Ovary (tissue), 9 donors: ENCODE data around the gene ZMYND11. TPM values are rescaled to one million over a fixed set of nuclear protein-coding genes. Genes with fewer than 3 reads are reported as not detected.

Source experiments
- DNase-seq, 5 donors: peaks; one replicate each; pipeline ENCODE4 v3.0.0-alpha.2; 2019 to 2020
- H3K27ac ChIP-seq, 2 donors: fragments of 200-600 bp; one replicate each; pipeline versions ENCODE4 v1.5.1 to v1.8.0; 2019 to 2022
- H3K27me3 ChIP-seq: fragments of 200-600 bp; one replicate; pipeline ENCODE4 v1.8.0; 2022
- H3K36me3 ChIP-seq: fragments of 200-600 bp; sonication (generic); one replicate; pipeline ENCODE4 v1.5.1; 2019
- H3K4me1 ChIP-seq: one replicate; pipeline ENCODE4 v1.8.1; 2013; ENCODE audit warnings: mild to moderate bottlenecking, moderate library complexity; ENCODE audit not compliant: insufficient read depth
- H3K4me3 ChIP-seq: fragments of 200-600 bp; sonication (generic); one replicate; pipeline ENCODE4 v1.5.1; 2017
- H3K9me3 ChIP-seq, 2 donors: fragments of 200-600 bp in 1 of 2; sonication (generic) in 1 of 2; one replicate each; pipeline versions ENCODE4 v1.5.1 to v1.8.1; 2013 to 2019; ENCODE audit warnings: mild to moderate bottlenecking in 1 of 2, moderate library complexity in 1 of 2
- CTCF ChIP-seq, 3 donors: fragments of 450-650 bp in 2 of 3; fragments of 200-600 bp in 1 of 3; IDR thresholded peaks; one replicate each; pipeline versions ENCODE4 v1.5.1 to v1.8.0; 2016 to 2022; ENCODE audit warnings: antibody characterized with exemption in 3 of 3, mild to moderate bottlenecking in 1 of 3
- EP300 ChIP-seq: sonication (generic); formaldehyde crosslinking; IDR thresholded peaks from one replicate; pipeline ENCODE4 v1.6.1; 2017; ENCODE audit warnings: antibody characterized with exemption
- POLR2A ChIP-seq: fragments of 450-650 bp; IDR thresholded peaks from one replicate; pipeline ENCODE4 v1.6.1; 2017; ENCODE audit warnings: antibody characterized with exemption, mild to moderate bottlenecking, moderate library complexity
- WGBS, 3 donors: extraction: QIAGEN DNeasy Blood & Tissue Kit in 1 of 3; methylation state at CpG; one replicate each; pipeline versions ENCODE4 v1.1.5 to v1.1.7; 2013 to 2017; 5-methylcytosine and 5-hydroxymethylcytosine counted together
- intact Hi-C, 4 donors: fragments of 100-400 bp; cut with DNase I; formaldehyde crosslinking; loops; one replicate each; pipeline versions ENCODE4 v1.11.0 to v1.15.1; 2022 to 2023
- polyA plus RNA-seq, 2 donors: library from polyadenylated mRNA; stranded (reverse); fragments of 200-250 nt in 1 of 2; fragments of 350-450 nt in 1 of 2; fragmentation: Illumina TruSeq in 1 of 2; extraction: RNeasy Lipid Tissue Mini Kit (QIAGEN cat#74804) in 1 of 2; gene quantifications; one replicate each; pipeline ENCODE4 v1.2.3, GENCODE V29; 2013 to 2014
- total RNA-seq, 7 donors: library from RNA; depleted of rRNA in 2 of 7; stranded (reverse); fragments of >200 nt in 2 of 7; fragmentation: NEBNext Ultra II Directional in 3 of 7; extraction: Animal tissue kit (Norgen Biotek cat#: 25700) in 3 of 7; gene quantifications; one replicate each; pipeline versions ENCODE4 v1.1.0 to v1.2.4, GENCODE V29; 2016 to 2023
- donor health status: DM: no; HTN: no; CAD: no; lungs with moderate emphysema.
- donor health status: DM: no; HTN: no; CAD: no.
- donor health status: Bipolar disorder and iron deficiency.
- donor health status: DM: yes; HTN: yes; CAD: no.
- donor health status: DM: no; HTN: no; CAD: no.
- donor health status: DM: yes; HTN: yes; CAD: no.

The ZMYND11 gene
- total and polyA plus RNA-seq, 9 donors = 48.4 to 93.6 (median 83.5) TPM

- WGBS, 3 donors = 87 to 96% (median 94%) methylated on average over 6 of the region's 6 CpGs
- DNase-seq = no peak
Measured at GRCh38 chr10:271722-272121, 136.5 kb downstream of the ZMYND11 start.

GRCh38 chr10:273088-273487, 137.8 kb downstream of the ZMYND11 start:
- 95% methylated on average over 16 of the region's 16 CpGs for WGBS, 3 donors
- TF ChIP-seq POLR2A (no peak), CTCF (IDR thresholded peaks at IDR 0.05) (no peak), EP300 (no peak)
- no peak for DNase-seq
- intact Hi-C loops = no loop called here
- Histone ChIP-seq H3K36me3 (no peaks in the 10 kb centered on the region), H3K27me3 (no peaks in the 10 kb centered on the region), H3K4me1 (no peaks in the 10 kb centered on the region), H3K27ac (no peak overlapping the region), H3K4me3 (no peak overlapping the region), H3K9me3 (no peaks in the 10 kb centered on the region)

More at GRCh38 chr10:271722-272121, 136.5 kb downstream of the ZMYND11 start:
- Histone ChIP-seq H3K27me3 (no peaks in the 10 kb centered on the region), H3K4me3 (no peak overlapping the region), H3K36me3 (no peaks in the 10 kb centered on the region), H3K4me1 (no peaks in the 10 kb centered on the region), H3K27ac (no peak overlapping the region), H3K9me3 (no peaks in the 10 kb centered on the region)
- TF ChIP-seq CTCF (IDR thresholded peaks at IDR 0.05) (no peak), POLR2A (no peak), EP300 (no peak)
- intact Hi-C loops = no loop called here

- intact Hi-C loops = no loop called here
- Histone ChIP-seq H3K4me3 (no peak overlapping the region), H3K4me1 (no peaks in the 10 kb centered on the region), H3K27me3 (no peaks in the 10 kb centered on the region), H3K36me3 (no peaks in the 10 kb centered on the region), H3K27ac (no peak overlapping the region), H3K9me3 (no peaks in the 10 kb centered on the region)
- DNase-seq = no peak
- TF ChIP-seq POLR2A (no peak), EP300 (no peak), CTCF (IDR thresholded peaks at IDR 0.05) (no peak)
- WGBS, 3 donors = 74 to 80% (median 77%) methylated on average over 2 of the region's 2 CpGs
Measured at GRCh38 chr10:274866-275265, 139.6 kb downstream of the ZMYND11 start.

- no peaks in the 10 kb centered on the region for H3K4me1 ChIP-seq
- H3K4me3 ChIP-seq = no peak overlapping the region
- no peak for DNase-seq
- H3K27ac ChIP-seq = no peak overlapping the region
- WGBS, 3 donors = 96 to 97% (median 96%) methylated on average over 18 of the region's 18 CpGs
- no peaks in the 10 kb centered on the region for H3K36me3 ChIP-seq
- intact Hi-C loops = no loop called here
- H3K27me3 ChIP-seq = no peaks in the 10 kb centered on the region
- TF ChIP-seq EP300 = no peak
- no peak for TF ChIP-seq POLR2A
- no peak for TF ChIP-seq CTCF (IDR thresholded peaks at IDR 0.05)
- no peaks in the 10 kb centered on the region for H3K9me3 ChIP-seq
Measured at GRCh38 chr10:275680-276079, 140.4 kb downstream of the ZMYND11 start.
